ENCODE measurements around the gene MRO. TPM values are rescaled to one million over a fixed set of nuclear protein-coding genes. Genes with fewer than 3 reads are reported as not detected.
"Not testable (repeated sequence)": the region's sequence is repeated elsewhere in the genome, so short reads cannot be mapped to it uniquely, and the experiment has no call there.

The MRO gene
- total RNA-seq, 4 donors from 2014 or later, result 0.24 to 0.28 (median 0.26) TPM; not detected in 1

DNA sequence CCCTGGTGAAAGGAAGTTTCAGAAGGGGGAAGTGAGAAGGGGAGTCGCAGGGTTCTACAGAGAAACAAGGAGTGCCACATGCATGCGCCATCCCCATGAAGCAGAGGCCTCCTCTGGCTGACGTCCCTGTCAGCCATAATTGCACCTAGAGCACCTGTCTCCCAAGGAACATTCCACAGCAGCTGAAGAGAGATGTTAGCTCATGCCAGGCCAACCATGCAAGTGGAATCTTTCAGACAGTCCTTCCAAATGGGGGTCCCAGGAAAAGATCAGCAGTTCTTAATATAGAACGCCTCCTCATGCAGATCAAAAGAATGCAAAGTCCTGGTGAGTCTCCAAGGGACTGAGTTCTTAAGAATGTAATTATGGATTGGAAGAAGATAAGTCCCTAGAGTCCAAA, 29.6 kb downstream of the MRO start:
- DNase-seq, result no peak
- no peaks in the 10 kb centered on the region for H3K27me3 ChIP-seq
- H3K4me3 ChIP-seq, result no peak overlapping the region
- TF ChIP-seq POLR2A (IDR thresholded peaks at IDR 0.05), result no peak
- TF ChIP-seq, protein P1, sequence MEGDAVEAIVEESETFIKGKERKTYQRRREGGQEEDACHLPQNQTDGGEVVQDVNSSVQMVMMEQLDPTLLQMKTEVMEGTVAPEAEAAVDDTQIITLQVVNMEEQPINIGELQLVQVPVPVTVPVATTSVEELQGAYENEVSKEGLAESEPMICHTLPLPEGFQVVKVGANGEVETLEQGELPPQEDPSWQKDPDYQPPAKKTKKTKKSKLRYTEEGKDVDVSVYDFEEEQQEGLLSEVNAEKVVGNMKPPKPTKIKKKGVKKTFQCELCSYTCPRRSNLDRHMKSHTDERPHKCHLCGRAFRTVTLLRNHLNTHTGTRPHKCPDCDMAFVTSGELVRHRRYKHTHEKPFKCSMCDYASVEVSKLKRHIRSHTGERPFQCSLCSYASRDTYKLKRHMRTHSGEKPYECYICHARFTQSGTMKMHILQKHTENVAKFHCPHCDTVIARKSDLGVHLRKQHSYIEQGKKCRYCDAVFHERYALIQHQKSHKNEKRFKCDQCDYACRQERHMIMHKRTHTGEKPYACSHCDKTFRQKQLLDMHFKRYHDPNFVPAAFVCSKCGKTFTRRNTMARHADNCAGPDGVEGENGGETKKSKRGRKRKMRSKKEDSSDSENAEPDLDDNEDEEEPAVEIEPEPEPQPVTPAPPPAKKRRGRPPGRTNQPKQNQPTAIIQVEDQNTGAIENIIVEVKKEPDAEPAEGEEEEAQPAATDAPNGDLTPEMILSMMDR (IDR thresholded peaks at IDR 0.05), result no peak
- no peaks in the 10 kb centered on the region for H3K9me3 ChIP-seq
- intact Hi-C loops (cut with DNase I; ENCODE audit: low total_unique reads), result no loop called here
- no peak overlapping the region for H3K27ac ChIP-seq
- H3K36me3 ChIP-seq, result no peaks in the 10 kb centered on the region
- no peaks in the 10 kb centered on the region for H3K4me1 ChIP-seq

DNA sequence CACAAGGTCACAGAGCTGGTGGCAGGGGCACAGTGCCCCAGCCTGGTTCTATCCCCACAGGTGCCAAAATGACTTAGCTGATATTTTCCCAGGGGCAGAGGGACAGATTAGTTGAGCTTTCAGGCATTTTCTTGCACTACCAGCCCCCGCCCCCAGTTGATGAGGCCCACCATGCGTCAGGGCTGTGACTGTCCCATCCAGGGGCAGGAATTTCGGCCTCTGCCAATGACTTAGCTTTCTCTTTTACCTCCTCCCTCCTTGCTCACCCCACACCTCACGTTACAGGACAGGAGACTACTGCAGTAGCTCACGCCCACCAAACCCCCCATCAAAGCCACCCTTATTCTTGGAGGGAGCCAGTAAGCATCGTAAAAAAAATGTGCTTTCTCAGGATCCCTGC, 31.5 kb downstream of the MRO start:
- Histone ChIP-seq H3K4me3 (no peak overlapping the region), H3K27ac (no peak overlapping the region), H3K4me1 (no peaks in the 10 kb centered on the region), H3K9me3 (no peaks in the 10 kb centered on the region), H3K36me3 (no peaks in the 10 kb centered on the region), H3K27me3 (no peaks in the 10 kb centered on the region)
- TF ChIP-seq POLR2A (IDR thresholded peaks at IDR 0.05), result no peak
- TF ChIP-seq, protein P1 (IDR thresholded peaks at IDR 0.05), result no peak
- intact Hi-C loops (cut with DNase I; ENCODE audit: low total_unique reads), result no loop called here
- no peak for DNase-seq

DNA sequence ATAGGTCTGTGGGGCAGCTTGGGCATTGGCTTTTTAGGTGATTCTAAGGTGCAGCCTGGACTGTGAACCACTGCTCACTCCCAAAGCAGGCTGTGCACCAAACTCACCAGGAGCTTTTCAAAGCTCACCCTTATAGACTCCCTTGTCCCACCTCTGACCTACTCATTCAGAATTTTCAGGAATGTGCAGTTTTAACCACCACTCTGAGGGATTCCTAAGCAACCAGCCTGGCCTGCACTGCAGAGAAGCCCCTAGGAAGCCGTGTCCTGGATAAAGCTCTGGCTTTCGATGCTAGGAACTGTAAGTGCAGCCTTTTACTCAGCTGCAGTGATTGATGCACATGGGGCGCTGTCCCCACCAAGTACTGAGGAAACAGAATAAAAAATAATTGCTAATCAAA, 33.0 kb downstream of the MRO start:
- Histone ChIP-seq H3K4me1 (no peaks in the 10 kb centered on the region), H3K27me3 (no peaks in the 10 kb centered on the region), H3K27ac (no peak overlapping the region), H3K4me3 (no peak overlapping the region), H3K36me3 (no peaks in the 10 kb centered on the region), H3K9me3 (no peaks in the 10 kb centered on the region)
- DNase-seq, result no peak
- intact Hi-C loops (cut with DNase I; ENCODE audit: low total_unique reads), result no loop called here
- TF ChIP-seq, protein P1 (IDR thresholded peaks at IDR 0.05), result no peak
- TF ChIP-seq POLR2A (IDR thresholded peaks at IDR 0.05), result no peak

DNA sequence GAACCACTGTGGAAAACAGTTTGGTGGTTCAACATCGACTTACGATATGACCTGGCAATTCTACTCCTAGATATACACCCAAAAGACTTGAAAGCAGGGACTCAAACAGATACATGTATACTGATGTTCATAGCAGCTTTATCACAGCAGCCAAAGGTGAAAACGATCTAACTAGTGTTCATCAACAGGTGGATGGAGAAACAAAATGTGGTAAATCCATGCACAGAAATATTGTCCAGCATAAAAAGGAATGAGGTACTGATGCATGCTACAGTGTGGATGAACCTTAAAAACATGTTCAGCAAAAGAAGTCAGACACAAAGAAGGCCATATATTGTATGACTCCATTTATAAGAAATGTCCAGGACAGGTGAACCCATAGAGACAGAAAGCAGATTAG, 36.3 kb downstream of the MRO start:
- Histone ChIP-seq H3K4me3 (no peak overlapping the region), H3K36me3 (no peaks in the 10 kb centered on the region), H3K4me1 (no peaks in the 10 kb centered on the region), H3K9me3 (no peaks in the 10 kb centered on the region), H3K27me3 (no peaks in the 10 kb centered on the region), H3K27ac (no peak overlapping the region)
- intact Hi-C loops (cut with DNase I; ENCODE audit: low total_unique reads), result no loop called here
- TF ChIP-seq POLR2A (IDR thresholded peaks at IDR 0.05), result no peak
- TF ChIP-seq, protein P1 (IDR thresholded peaks at IDR 0.05), result no peak
- no peak for DNase-seq

DNA sequence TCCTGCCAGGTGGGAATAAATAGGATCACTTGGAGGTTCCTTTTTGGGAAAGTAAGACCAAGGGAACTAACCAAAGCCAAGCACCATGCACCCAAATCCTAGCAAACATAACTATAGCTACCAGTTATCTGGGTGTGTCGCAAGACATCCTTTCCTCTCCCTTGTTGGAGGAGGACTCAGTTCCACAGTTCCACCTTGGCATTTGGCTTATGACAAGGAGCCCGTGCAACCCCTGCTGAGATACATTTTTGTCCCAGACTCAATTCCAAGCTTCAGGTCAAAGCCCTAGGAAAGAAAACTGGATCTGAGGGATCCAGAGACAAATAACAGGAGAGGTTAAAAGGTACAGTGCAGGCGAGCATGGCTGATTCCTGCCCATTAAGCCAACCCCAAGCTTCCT, 40.8 kb downstream of the MRO start:
- H3K9me3 ChIP-seq; H3K27me3 ChIP-seq; intact Hi-C loops (cut with DNase I; ENCODE audit: low total_unique reads); DNase-seq; H3K4me1 ChIP-seq; H3K27ac ChIP-seq; H3K36me3 ChIP-seq; H3K4me3 ChIP-seq: not testable (repeated sequence)

DNA sequence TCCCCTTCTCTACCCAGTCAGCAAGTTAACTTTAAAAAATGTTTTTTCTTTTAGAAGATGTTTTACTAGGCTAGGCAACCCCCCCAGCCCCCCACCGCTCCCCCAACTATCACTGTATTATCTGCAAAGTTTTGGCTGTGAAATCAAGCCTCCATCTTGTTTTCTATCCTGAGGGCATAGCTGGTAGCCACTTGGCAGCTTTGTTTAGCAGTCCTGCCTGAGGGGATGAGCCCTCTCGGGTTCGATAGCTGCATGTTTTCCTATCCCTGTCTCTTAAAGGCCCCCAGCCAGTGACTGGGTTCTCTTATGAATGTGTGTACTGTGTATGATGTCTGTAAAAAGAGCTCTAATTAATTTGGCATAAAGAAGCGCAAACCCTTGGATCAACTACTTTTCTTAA, 43.4 kb downstream of the MRO start:
- intact Hi-C loops (cut with DNase I; ENCODE audit: low total_unique reads), result no loop called here
- Histone ChIP-seq H3K27ac (no peak overlapping the region), H3K27me3 (no peaks in the 10 kb centered on the region), H3K36me3 (no peaks in the 10 kb centered on the region), H3K4me1 (no peaks in the 10 kb centered on the region), H3K9me3 (no peaks in the 10 kb centered on the region), H3K4me3 (no peak overlapping the region)
- DNase-seq, result no peak
- TF ChIP-seq, protein P1 (IDR thresholded peaks at IDR 0.05), result no peak
- TF ChIP-seq POLR2A (IDR thresholded peaks at IDR 0.05), result no peak

All from uterus (tissue), 4 donors.